ENCODE data around the gene AKAP17A.
"Not testable (repeated sequence)": the region's sequence is repeated elsewhere in the genome, so short reads cannot be mapped to it uniquely, and the experiment has no call there.

Gene AKAP17A

GRCh38 chrX:1602299-1602698 is 10.9 kb downstream of the AKAP17A start:
- DNase-seq (ENCODE audit: low read depth), result no peak

GRCh38 chrX:1606496-1606895 is 15.1 kb downstream of the AKAP17A start:
- DNase-seq (ENCODE audit: low read depth), result no peak

DNA sequence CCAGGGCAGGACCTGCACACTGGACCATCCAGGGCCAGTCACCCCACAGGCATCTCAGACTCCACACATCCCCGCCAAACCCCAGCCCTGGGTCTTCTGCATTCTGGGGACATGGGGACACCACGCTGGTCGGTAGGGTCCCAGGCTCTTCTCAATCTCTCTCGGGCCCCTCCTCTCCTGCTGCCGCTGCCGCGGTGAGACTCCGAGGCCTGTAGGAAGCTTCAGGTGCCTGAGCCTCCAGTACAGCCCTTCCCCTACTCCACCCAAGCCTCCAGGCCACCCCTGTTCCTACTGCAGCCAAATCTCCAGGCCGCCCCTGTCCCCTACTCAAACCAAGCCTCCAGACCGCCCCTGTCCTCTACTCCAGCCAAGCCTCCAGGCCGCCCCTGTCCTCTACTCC is 17.9 kb downstream of the AKAP17A start:
- no peak for DNase-seq (ENCODE audit: low read depth)

DNA sequence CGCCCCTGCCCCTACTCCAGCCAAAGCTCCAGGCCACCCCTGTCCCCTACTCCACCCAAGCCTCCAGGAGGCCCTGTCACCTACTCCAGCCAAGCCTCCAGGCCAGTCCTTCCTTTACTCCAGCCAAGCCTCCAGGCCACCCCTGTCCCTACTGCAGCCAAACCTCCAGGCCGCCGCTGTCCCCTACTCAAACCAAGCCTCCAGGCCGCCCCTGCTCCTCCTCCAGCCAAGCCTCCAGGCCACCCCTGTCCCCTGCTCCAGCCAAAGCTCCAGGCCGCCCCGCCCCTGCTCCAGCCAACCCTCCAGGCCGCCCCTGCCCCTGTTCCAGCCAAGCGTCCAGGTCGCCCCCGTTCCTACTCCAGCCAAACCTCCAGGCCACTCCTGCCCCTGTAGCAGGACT is 18.4 kb downstream of the AKAP17A start:
- no peak for DNase-seq (ENCODE audit: low read depth)

DNA sequence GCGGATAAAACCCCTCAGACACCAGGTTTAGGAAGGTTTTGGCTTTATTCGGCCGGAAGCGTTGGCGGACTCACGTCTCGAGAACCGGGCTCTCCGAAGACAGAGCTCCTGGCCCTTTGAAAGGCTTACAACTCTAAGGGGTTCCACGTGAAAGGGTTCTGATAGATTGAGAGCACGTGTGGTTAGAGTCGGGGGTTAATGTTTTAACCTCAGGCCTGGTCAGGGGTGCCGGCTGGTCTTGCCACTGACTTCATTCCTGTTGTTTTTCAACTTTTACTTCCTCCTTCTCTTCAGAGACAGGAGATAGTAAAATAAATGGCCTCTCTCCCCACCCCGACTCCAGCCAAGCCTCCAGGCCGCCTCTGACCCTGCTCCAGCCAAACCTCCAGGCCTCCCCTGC is 18.8 kb downstream of the AKAP17A start:
- no peak for DNase-seq (ENCODE audit: low read depth)

GRCh38 chrX:1610736-1611135 is 19.3 kb downstream of the AKAP17A start:
- DNase-seq (ENCODE audit: low read depth), result no peak

GRCh38 chrX:1612641-1613286 is 21.4 kb downstream of the AKAP17A start:
- no peak for DNase-seq (ENCODE audit: low read depth)

- no peak for DNase-seq (ENCODE audit: low read depth)
These were observed 23.5 kb downstream of the AKAP17A start, which contains the start of gene ASMT for GRCh38 chrX:1614927-1615326. Gene ASMT (plus strand): TSS chrX:1615059. CDS start chrX:1615200, 141 bp downstream.

DNA sequence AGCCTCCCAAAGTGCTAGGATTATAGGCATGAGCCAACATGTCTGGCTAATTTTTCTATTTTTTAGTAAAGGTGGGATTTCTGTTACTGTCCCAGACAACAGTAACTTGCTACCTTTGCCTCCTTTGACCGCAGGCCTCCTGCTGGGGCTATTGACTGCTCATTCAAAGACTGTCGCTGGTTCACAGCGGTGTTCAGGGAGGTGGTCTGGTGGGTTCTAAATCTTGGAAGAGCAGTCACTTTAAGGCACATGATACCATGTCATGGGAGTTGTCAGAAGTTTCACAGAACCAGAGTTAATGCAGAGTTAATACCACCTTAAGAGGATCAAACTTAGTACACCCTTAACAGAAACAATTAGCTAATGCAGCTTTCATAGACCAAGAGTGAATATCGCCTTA is 27.3 kb downstream of the AKAP17A start:
- DNase-seq (ENCODE audit: low read depth), result no peak

GRCh38 chrX:1623691-1624090 is 32.3 kb downstream of the AKAP17A start:
- no peak for DNase-seq (ENCODE audit: low read depth)

GRCh38 chrX:1624158-1624860 is 32.9 kb downstream of the AKAP17A start:
- DNase-seq (ENCODE audit: low read depth), result not testable (repeated sequence)

DNA sequence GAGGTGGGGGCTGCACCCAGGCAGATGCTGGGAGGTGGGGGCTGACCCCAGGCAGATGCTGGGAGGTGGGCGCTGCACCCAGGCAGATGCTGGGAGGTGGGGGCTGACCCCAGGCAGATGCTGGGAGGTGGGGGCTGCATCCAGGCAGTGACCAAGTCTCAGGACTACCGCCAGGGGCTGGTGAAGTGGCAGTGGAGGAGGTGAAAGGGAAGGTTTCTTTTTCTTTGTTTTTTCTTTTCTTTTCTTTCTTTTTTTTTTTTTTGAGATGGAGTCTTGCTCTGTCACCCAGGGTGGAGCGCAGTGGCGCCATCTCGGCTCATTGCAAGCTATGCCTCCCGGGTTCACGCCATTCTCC is 33.4 kb downstream of the AKAP17A start:
- not testable (repeated sequence) for DNase-seq (ENCODE audit: low read depth)

DNA sequence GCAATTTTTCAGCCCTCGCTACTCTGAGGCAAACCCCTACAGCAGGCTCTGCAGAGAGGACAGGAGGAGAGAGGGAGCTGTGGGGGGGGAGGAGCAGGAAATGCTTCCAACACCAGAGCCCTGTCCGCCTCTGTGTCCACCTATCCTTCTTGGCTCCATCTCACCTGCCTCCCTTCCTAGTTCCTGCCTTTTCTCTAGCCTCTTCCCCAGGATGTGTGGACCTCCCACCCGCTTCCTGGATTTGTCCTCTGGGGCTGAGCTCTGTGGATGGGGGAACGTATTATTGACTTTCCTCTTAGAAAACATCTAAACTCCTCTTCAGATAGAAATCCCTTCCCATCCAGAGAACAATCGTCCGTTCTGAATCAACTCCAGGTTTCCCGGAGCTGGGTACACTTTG is 37.8 kb downstream of the AKAP17A start:
- no peak for DNase-seq (ENCODE audit: low read depth)

DNA sequence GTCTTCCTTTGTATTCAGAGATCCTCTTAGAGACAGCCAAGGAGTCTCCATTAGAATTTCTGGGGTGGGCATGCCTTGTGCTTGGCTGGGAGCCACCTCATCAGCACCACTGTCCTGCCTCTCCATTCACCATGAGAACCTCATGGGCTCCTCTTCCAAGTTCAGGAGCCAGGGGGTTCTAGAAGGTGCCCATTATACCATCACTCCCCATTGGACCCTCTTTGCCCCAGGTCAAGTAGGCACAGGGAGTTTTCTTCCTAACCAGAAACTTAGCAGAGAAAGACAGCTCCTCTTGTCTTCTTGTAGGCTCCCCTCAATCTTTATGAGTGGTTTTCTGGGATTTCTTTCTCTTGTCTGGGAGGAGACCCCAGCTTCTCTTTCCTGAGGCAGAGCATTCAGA is 54.6 kb downstream of the AKAP17A start:
- DNase-seq (ENCODE audit: low read depth), result no peak

DNA sequence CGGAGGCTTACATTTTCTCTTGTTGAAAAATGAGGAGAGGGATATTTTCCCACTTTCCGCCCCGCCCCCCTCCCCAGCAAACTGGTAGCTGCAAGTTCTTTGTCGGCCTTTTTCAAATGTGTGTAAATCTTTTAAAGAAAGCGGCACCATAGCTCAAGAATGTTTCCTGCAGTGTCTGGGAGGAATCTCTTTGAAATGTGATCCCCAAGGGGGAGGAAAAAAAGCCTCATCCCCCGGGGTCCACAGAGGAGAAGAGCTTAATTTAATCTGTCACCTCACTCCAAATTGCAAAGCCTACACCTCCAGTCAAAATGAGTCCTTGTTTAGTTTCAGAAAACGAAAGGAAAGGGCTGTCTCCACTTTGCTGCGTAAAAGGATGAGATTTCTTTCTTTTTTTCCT is 58.2 kb downstream of the AKAP17A start:
- no peak for DNase-seq (ENCODE audit: low read depth)

Measured in T follicular helper cell (primary cell).